K562 (cell line): ENCODE measurements around the gene SEH1L. TPM values are rescaled to one million over a fixed set of nuclear protein-coding genes. Genes with fewer than 3 reads are reported as not detected.

ENCODE experiments used
- ATAC-seq: fragments of 200-7000 bp; cut with Tn5 transposase; 3 replicates; pipeline ENCODE4 v1.9.1; 2020; ENCODE audit warnings: moderate library complexity
- BruUV-seq: library from RNA; stranded (reverse); fragments of 400-500 nt; replicated peaks from 2 replicates; lab custom pipeline; 2021; lab: Mats Ljungman, UMichigan
- CTCF ChIA-PET: fragments of 300-600 bp; formaldehyde crosslinking; extraction: SDS; loops from one replicate; lab custom pipeline; 2021; ENCODE audit warnings: low intra/inter-chr PET ratio; lab: Yijun Ruan, JAX
- POLR2A ChIA-PET: fragments of 300-600, 350-650 bp; sonication (Branson Sonifier 250); formaldehyde crosslinking; extraction: SDS; loops from one replicate; lab custom pipeline; 2021; ENCODE audit warnings: antibody characterized with exemption, inconsistent platforms; lab: Yijun Ruan, JAX
- DNase-seq, 4 experiments: peaks; one replicate each; pipeline versions ENCODE4 v3.0.0 to v3.0.0-alpha.2; 2011 to 2018; ENCODE audit warnings: low spot score in 3 of 4, mixed read lengths in 3 of 4; ENCODE audit errors: extremely low read depth in 1 of 4
- FAIRE-seq: peaks from 2 replicates; lab custom pipeline; 2011; peaks lifted over from hg19 to GRCh38; lab: Jason Lieb, UNC
- H2AFZ ChIP-seq: 2 replicates; pipeline ENCODE4 v1.6.0; 2011; ENCODE audit warnings: low read depth, low read length, control low read depth, inconsistent platforms
- H3K27ac ChIP-seq: fragments of 200-600 bp; 3 replicates; pipeline ENCODE4 v1.8.0; 2011; ENCODE audit warnings: low read depth, mild to moderate bottlenecking, control low read depth, inconsistent platforms, low read length, moderate library complexity, mixed read lengths; ENCODE audit errors: extremely low read depth
- H3K27me3 ChIP-seq, 2 experiments: fragments of 300-600 bp in 1 of 2; 2 replicates in 1 of 2; 3 replicates in 1 of 2; pipeline versions ENCODE4 v1.6.0 to v1.8.0; 2011; ENCODE audit warnings: inconsistent platforms in 2 of 2, low read length in 2 of 2, mild to moderate bottlenecking in 1 of 2, mixed read lengths in 1 of 2, moderate library complexity in 1 of 2; ENCODE audit not compliant: control insufficient read depth in 2 of 2, insufficient read depth in 2 of 2
- H3K36me3 ChIP-seq: fragments of 300-600 bp; 3 replicates; pipeline ENCODE4 v1.8.0; 2011; ENCODE audit warnings: mild to moderate bottlenecking, low read length, inconsistent platforms; ENCODE audit not compliant: control insufficient read depth, insufficient read depth
- H3K4me1 ChIP-seq, 2 experiments: fragments of 200-600 bp in 1 of 2; replicated peaks in 1 of 2; 2 replicates in 1 of 2; 3 replicates in 1 of 2; pipeline versions ENCODE4 v1.5.1 to v1.8.0; 2011; ENCODE audit warnings: inconsistent platforms in 2 of 2, low read length in 2 of 2, mild to moderate bottlenecking in 1 of 2, mixed read lengths in 1 of 2, moderate library complexity in 1 of 2; ENCODE audit not compliant: control insufficient read depth in 2 of 2, insufficient read depth in 2 of 2
- H3K4me2 ChIP-seq: 2 replicates; pipeline ENCODE4 v1.6.1; 2011; ENCODE audit warnings: low read length, control low read depth, inconsistent platforms, mixed read lengths; ENCODE audit not compliant: insufficient read depth
- H3K4me3 ChIP-seq: fragments of 200-600 bp; sonication (generic), shearing (Covaris generic); 2 replicates; pipeline ENCODE4 v1.5.1; 2016; ENCODE audit warnings: control low read depth, inconsistent platforms
- H3K79me2 ChIP-seq: fragments of 200-600 bp; 3 replicates; pipeline ENCODE4 v1.8.0; 2011; ENCODE audit warnings: low read length, inconsistent platforms; ENCODE audit not compliant: control insufficient read depth, insufficient read depth
- H3K9ac ChIP-seq, 2 experiments: 2 replicates each; pipeline versions ENCODE4 v1.6.0 to v1.6.1; 2011; ENCODE audit warnings: low read depth in 2 of 2, low read length in 2 of 2, control low read depth in 1 of 2, inconsistent platforms in 1 of 2, mild to moderate bottlenecking in 1 of 2, mixed read lengths in 1 of 2; ENCODE audit not compliant: insufficient read depth in 1 of 2
- H3K9me1 ChIP-seq: one replicate; pipeline ENCODE4 v1.6.0; 2011; ENCODE audit warnings: inconsistent platforms, mild to moderate bottlenecking, low read length, moderate library complexity; ENCODE audit not compliant: control insufficient read depth, insufficient read depth
- H3K9me3 ChIP-seq: replicated peaks from 2 replicates; pipeline ENCODE4 v1.5.1; 2011; ENCODE audit warnings: low read depth, low read length, inconsistent platforms; ENCODE audit not compliant: control insufficient read depth, insufficient read depth
- H4K20me1 ChIP-seq: replicated peaks from 2 replicates; pipeline ENCODE4 v1.6.1; 2011; ENCODE audit warnings: low read length, inconsistent platforms, mixed read lengths; ENCODE audit not compliant: control insufficient read depth, insufficient read depth
- HDAC1 ChIP-seq, 2 experiments: fragments of 450-650 bp; IDR thresholded peaks; 2 replicates each; pipeline ENCODE4 v1.6.1; 2016 to 2017; ENCODE audit warnings: inconsistent platforms in 1 of 2, mild to moderate bottlenecking in 1 of 2, moderate library complexity in 1 of 2
- MYC ChIP-seq, 2 experiments: fragments of 250-450 bp in 1 of 2; sonication (Bioruptor Pico) in 1 of 2; IDR thresholded peaks; 2 replicates each; pipeline versions ENCODE4 v1.5.1 to v1.6.1; 2012 to 2021; ENCODE audit warnings: low read depth in 2 of 2, borderline replicate concordance in 1 of 2, improper control_type of control experiment in 1 of 2, low read length in 1 of 2, mild to moderate bottlenecking in 1 of 2, moderate library complexity in 1 of 2
- RBM14 ChIP-seq: fragments of 200-400 bp; formaldehyde crosslinking; IDR thresholded peaks from 2 replicates; pipeline ENCODE4 v1.6.1; 2018; ENCODE audit warnings: low read depth, mild to moderate bottlenecking, low read length, moderate library complexity, borderline replicate concordance; ENCODE audit not compliant: insufficient read depth
- ZNF695 ChIP-seq: fragments of 450-650 bp; formaldehyde crosslinking; IDR thresholded peaks from 2 replicates; pipeline ENCODE4 v1.4.0; 2020; ENCODE audit warnings: mild to moderate bottlenecking, moderate library complexity
- in situ Hi-C: fragments of 300-500 bp; cut with MboI; formaldehyde crosslinking; loops from 4 replicates; pipeline ENCODE4 v1.15.0; 2018; ENCODE audit warnings: inconsistent platforms, mixed read lengths
- intact Hi-C: fragments of 100-400 bp; cut with micrococcal nuclease; formaldehyde crosslinking; loops from 2 replicates; pipeline ENCODE4 v1.14.2; 2022
- polyA plus RNA-seq, 8 experiments: library from polyadenylated mRNA; depleted of rRNA in 4 of 8; stranded (reverse) in 5 of 8; unstranded in 3 of 8; fragments of >200 nt; fragmentation: Nextera tagmentation in 2 of 8; fragmentation: Illumina TruSeq in 1 of 8; extraction: Ambion mirVana in 2 of 8; extraction: Trizol in 1 of 8; gene quantifications; 2 replicates each; pipeline versions ENCODE4 v1.2.1 to v1.2.3, GENCODE V29; 2011 to 2014; ENCODE audit warnings: inconsistent platforms in 1 of 8, missing spikeins in 1 of 8
- total RNA-seq, 7 experiments: library from RNA; depleted of rRNA in 6 of 7; stranded (reverse); fragments of >200 nt in 6 of 7; fragmentation: Illumina TruSeq in 2 of 7; extraction: Trizol in 2 of 7; gene quantifications; 2 replicates each; pipeline versions ENCODE4 v1.2.1 to v1.2.3, GENCODE V29; 2011 to 2021; ENCODE audit warnings: low replicate concordance in 1 of 7

Gene SEH1L
- total and polyA plus RNA-seq, 9 of the 15 experiments (the other 6 are each of a cell fraction or from before 2014, with no cell fraction given), result 62.2 to 180 (median 108) TPM

GRCh38 chr18:12933327-12933726, 14.5 kb upstream of the SEH1L start:
- BruUV-seq, result no TSS peak
- ChIA-PET CTCF (interaction anchor here (2.4 to 2.7 kb wide), 2 partner anchors 189 to 206 kb away, joined by 28 to 49 read pairs; no protein-coding TSS in a partner anchor), POLR2A (interaction anchor here (0.5 to 2.1 kb wide), 3 partner anchors 170 to 505 kb away, joined by 3 to 5 read pairs (median 4); no protein-coding TSS in a partner anchor)
- H3K4me3 ChIP-seq, result no peak overlapping the region
- H3K36me3 ChIP-seq, result no peaks in the 10 kb centered on the region
- intact Hi-C loops, result loop anchor here (5.0 kb wide), 1 partner anchor 541 kb away; no protein-coding TSS in a partner anchor
- no peak overlapping the region for H3K4me2 ChIP-seq
- no peaks in the 10 kb centered on the region for H3K27me3 ChIP-seq
- H3K9me3 ChIP-seq, result no peaks in the 10 kb centered on the region
- ATAC-seq (no peak), DNase-seq (no peak), FAIRE-seq (peak; percentile 40)
- H3K27ac ChIP-seq, result no peak overlapping the region
- in situ Hi-C loops, result loop anchor here (5.0 kb wide), 1 partner anchor 186 kb away; no protein-coding TSS in a partner anchor
- no peak overlapping the region for H2AFZ ChIP-seq
- H3K4me1 ChIP-seq, result no peaks in the 10 kb centered on the region; a peak in 1 of 5 replicates
- no peaks in the 10 kb centered on the region for H3K79me2 ChIP-seq
- no peaks in the 10 kb centered on the region for H3K9me1 ChIP-seq
- no peak overlapping the region for H3K9ac ChIP-seq
- no peaks in the 10 kb centered on the region for H4K20me1 ChIP-seq
- no peak for TF ChIP-seq RBM14
- no peak for TF ChIP-seq MYC (IDR thresholded peaks at IDR 0.05; ENCODE audit: low read depth, low read length)
- no peak for TF ChIP-seq MYC (CRISPR knock-in tag; IDR thresholded peaks at IDR 0.05; ENCODE audit: borderline replicate concordance, low read depth)
- no peak for TF ChIP-seq HDAC1 (IDR thresholded peaks at IDR 0.05)
- TF ChIP-seq ZNF695 (CRISPR knock-in tag), result no peak
